Transverse colon (tissue), 4 donors: Measurements from ENCODE around the gene MEF2B. TPM values are rescaled to one million over a fixed set of nuclear protein-coding genes. Genes with fewer than 3 reads are reported as not detected.
A peak's percentile ranks its signal among the peaks of the same experiment; 100 is the strongest.

Experiments
- DNase-seq: peaks from one replicate; pipeline ENCODE4 v3.0.0-alpha.2; 2019
- H3K27ac ChIP-seq, 4 donors: fragments of 200-600 bp; sonication (generic); 2 replicates each; pipeline ENCODE4 v1.5.1; 2016 to 2018; ENCODE audit warnings: inconsistent platforms in 4 of 4
- H3K27me3 ChIP-seq: fragments of 200-600 bp; sonication (generic); 2 replicates; pipeline ENCODE4 v1.5.1; 2017; ENCODE audit warnings: inconsistent platforms
- H3K36me3 ChIP-seq, 4 donors: fragments of 200-600 bp; sonication (generic); 2 replicates each; pipeline ENCODE4 v1.5.1; 2017 to 2019; ENCODE audit warnings: inconsistent platforms in 4 of 4
- H3K4me1 ChIP-seq, 4 donors: fragments of 200-600 bp; sonication (generic); 2 replicates each; pipeline ENCODE4 v1.5.1; 2017 to 2020; ENCODE audit warnings: inconsistent platforms in 4 of 4
- H3K4me3 ChIP-seq, 4 donors: fragments of 200-600 bp; sonication (generic); 1 replicate in 1 of 4; 2 replicates in 3 of 4; pipeline versions ENCODE4 v1.5.1 to v1.6.1; 2017 to 2019; ENCODE audit warnings: inconsistent platforms in 4 of 4
- H3K9me3 ChIP-seq, 2 donors: fragments of 200-600 bp; sonication (generic); 2 replicates each; pipeline ENCODE4 v1.5.1; 2017 to 2019; ENCODE audit warnings: inconsistent platforms in 2 of 2
- CTCF ChIP-seq, 5 experiments: fragments of 200-600 bp in 3 of 5; fragments of 450-650 bp in 2 of 5; sonication (generic) in 3 of 5; IDR thresholded peaks; 1 replicate in 2 of 5; 2 replicates in 3 of 5; pipeline ENCODE4 v1.5.1; 2016 to 2017; ENCODE audit warnings: antibody characterized with exemption in 5 of 5, inconsistent platforms in 3 of 5, mild to moderate bottlenecking in 2 of 5, moderate library complexity in 1 of 5
- EP300 ChIP-seq: sonication (generic); formaldehyde crosslinking; IDR thresholded peaks from one replicate; pipeline ENCODE4 v1.6.1; 2017; ENCODE audit warnings: antibody characterized with exemption, low read depth
- POLR2A ChIP-seq: fragments of 450-650 bp; IDR thresholded peaks from one replicate; pipeline ENCODE4 v1.6.1; 2016; ENCODE audit warnings: antibody characterized with exemption, mild to moderate bottlenecking, moderate library complexity
- POLR2AphosphoS5 ChIP-seq, 3 donors: sonication (generic); formaldehyde crosslinking; IDR thresholded peaks; one replicate each; pipeline ENCODE4 v1.6.1; 2016; ENCODE audit warnings: antibody characterized with exemption in 3 of 3
- WGBS, 2 donors: methylation state at CpG; one replicate each; pipeline ENCODE4 v1.1.5; 2018; ENCODE audit warnings: low coverage in 1 of 2; 5-methylcytosine and 5-hydroxymethylcytosine counted together
- in situ Hi-C, 4 donors: fragments of 200-750 bp; cut with MboI; loops; one replicate each; pipeline versions ENCODE4 v1.15.0 to v1.15.1; 2017; ENCODE audit warnings: low sequenced_read_pairs in 3 of 4, low pct_ligation_motif_present in 1 of 4, low pct_unique_long_range_greater_than_20kb in 1 of 4
- intact Hi-C: fragments of 100-400 bp; cut with DNase I; formaldehyde crosslinking; loops from one replicate; pipeline ENCODE4 v1.15.1; 2023; ENCODE audit warnings: low total_unique reads
- total RNA-seq, 4 donors: library from RNA; depleted of rRNA; stranded (reverse); fragments of >200 nt; gene quantifications; one replicate each; pipeline ENCODE4 v1.1.0, GENCODE V29; 2016

The MEF2B gene
- total RNA-seq, 4 donors from 2014 or later: 0.95 TPM; not detected in 3

DNA sequence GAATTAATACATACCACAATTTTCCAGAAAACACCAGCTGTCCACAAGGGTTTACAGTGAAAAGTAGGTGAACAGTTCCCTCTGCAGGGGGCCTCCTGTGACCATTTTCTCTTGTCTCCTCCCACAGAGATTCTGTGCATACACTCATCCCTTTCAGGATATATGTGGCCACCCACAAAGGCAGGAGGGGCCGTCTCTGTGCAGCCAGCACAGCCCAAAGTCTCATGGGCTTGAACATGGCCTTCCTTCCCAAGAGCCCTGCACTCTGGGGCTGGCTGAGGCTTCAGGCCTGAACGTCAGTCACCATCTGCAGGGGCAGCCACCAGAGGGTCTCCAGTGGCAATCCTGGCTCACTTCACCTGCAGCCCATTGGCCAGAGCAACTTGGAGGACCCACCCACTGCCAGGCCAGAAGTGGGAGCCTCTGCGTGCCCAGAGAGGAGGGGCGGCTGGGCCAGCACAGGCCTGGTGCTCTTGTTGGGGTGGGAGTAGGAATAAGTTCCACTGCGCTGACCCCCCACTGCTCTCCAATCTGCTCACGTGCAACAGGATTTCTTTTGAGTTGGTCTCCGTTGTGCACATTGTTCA, 56.9 kb downstream of the MEF2B start:
- 60% methylated on average over 4 of the region's 7 CpGs; no CpG with 5 or more reads in 1 of the 2 donors for WGBS, 2 donors
- Histone ChIP-seq H3K27ac (no peak overlapping the region), H3K4me1 (peaks cover 0 to 13% (median 8%) of the 10 kb centered on the region in 4 donors), H3K9me3 (no peaks in the 10 kb centered on the region), H3K27me3 (peaks cover 6% of the 10 kb centered on the region), H3K4me3 (no peak overlapping the region), H3K36me3 (no peaks in the 10 kb centered on the region)
- intact Hi-C loops (no loop called here), in situ Hi-C loops (no loop called here)
- DNase-seq: no peak
- TF ChIP-seq CTCF (IDR thresholded peaks at IDR 0.05) (no peak), POLR2AphosphoS5 (IDR thresholded peaks at IDR 0.05) (no peak), EP300 (no peak), POLR2A (no peak)

DNA sequence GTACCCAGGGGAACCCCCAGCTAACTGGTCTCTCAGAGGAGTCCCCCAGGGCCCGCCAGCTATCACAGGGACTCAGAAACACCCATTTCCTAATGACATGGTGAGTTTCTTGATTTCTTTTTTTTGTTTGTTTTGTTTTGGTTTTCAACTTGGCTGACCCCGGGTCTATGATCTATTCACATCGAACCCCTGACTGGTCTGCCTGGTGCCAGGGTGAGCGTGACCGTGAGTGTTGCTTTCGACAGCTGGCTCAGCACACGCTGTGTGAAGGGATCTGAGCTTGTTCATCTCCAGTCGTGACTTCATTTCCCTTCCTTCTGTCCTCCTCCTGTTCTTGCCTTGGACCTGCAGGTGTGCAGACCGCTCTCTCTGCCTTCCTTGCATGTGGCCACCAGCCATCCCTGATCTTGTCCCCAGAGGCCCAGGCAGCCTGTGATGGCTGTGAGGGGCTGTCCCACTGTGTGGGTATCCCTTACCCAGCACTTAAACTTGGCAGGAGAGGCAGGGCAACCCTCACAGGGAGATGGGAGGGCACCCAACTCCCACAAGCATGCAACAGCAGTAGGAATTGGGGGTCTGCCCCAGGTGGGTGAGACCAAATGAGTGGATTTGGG, 58.0 kb downstream of the MEF2B start:
- WGBS, 2 donors: 78 to 82% methylated on average over 9 of the region's 9 CpGs
- Histone ChIP-seq H3K4me3 (no peak overlapping the region), H3K27ac (no peak overlapping the region), H3K9me3 (no peaks in the 10 kb centered on the region), H3K27me3 (peaks cover 6% of the 10 kb centered on the region), H3K36me3 (no peaks in the 10 kb centered on the region), H3K4me1 (peaks cover 0 to 13% (median 8%) of the 10 kb centered on the region in 4 donors)
- TF ChIP-seq POLR2A (no peak), POLR2AphosphoS5 (IDR thresholded peaks at IDR 0.05) (no peak), EP300 (no peak), CTCF (IDR thresholded peaks at IDR 0.05) (no peak)
- no peak for DNase-seq
- in situ Hi-C loops (no loop called here), intact Hi-C loops (no loop called here)

GRCh38 chr19:19111136-19111835, 58.8 kb downstream of the MEF2B start:
- intact Hi-C loops: no loop called here
- Histone ChIP-seq H3K4me3 (no peak overlapping the region), H3K27me3 (peaks cover 6% of the 10 kb centered on the region), H3K36me3 (no peaks in the 10 kb centered on the region), H3K4me1 (peaks cover 0 to 13% (median 8%) of the 10 kb centered on the region in 4 donors), H3K9me3 (no peaks in the 10 kb centered on the region), H3K27ac (no peak overlapping the region)
- in situ Hi-C loops: no loop called here
- 60% methylated on average over 11 of the region's 15 CpGs; no CpG with 5 or more reads in 1 of the 2 donors for WGBS, 2 donors
- TF ChIP-seq POLR2AphosphoS5 (IDR thresholded peaks at IDR 0.05) (no peak), POLR2A (no peak), EP300 (no peak), CTCF (IDR thresholded peaks at IDR 0.05) (no peak)
- DNase-seq: no peak

- peak in 2 of 5 experiments; percentile 20 to 26 for TF ChIP-seq CTCF (IDR thresholded peaks at IDR 0.05)
- no peak for TF ChIP-seq EP300
- H3K27me3 ChIP-seq: peaks cover 6% of the 10 kb centered on the region
- WGBS, 2 donors: 13 to 30% methylated on average over 2 to 48 of the region's 66 CpGs
- H3K27ac ChIP-seq: no peak overlapping the region
- H3K4me1 ChIP-seq: peaks cover 0 to 15% (median 10%) of the 10 kb centered on the region in 4 donors
- intact Hi-C loops (no loop called here), in situ Hi-C loops (no loop called here)
- DNase-seq: no peak
- no peaks in the 10 kb centered on the region for H3K9me3 ChIP-seq
- H3K4me3 ChIP-seq: peak overlapping the region in 2 of 4 donors; percentile 12 to 23
- no peaks in the 10 kb centered on the region for H3K36me3 ChIP-seq
These were observed 59.5 kb downstream of the MEF2B start for GRCh38 chr19:19110410-19111135.
